Endodermal cell (in vitro differentiated cells): Measurements from ENCODE around the gene NDUFA7. TPM values are rescaled to one million over a fixed set of nuclear protein-coding genes. Genes with fewer than 3 reads are reported as not detected.

Experiments used
- DNase-seq: peaks from one replicate; pipeline ENCODE4 v3.0.0-alpha.2; 2017
- H3K27ac ChIP-seq: 2 replicates; pipeline ENCODE4 v1.5.1; 2013; ENCODE audit warnings: mild to moderate bottlenecking, low read depth, low read length, moderate library complexity
- H3K27me3 ChIP-seq: 2 replicates; pipeline ENCODE4 v1.6.1; 2013; ENCODE audit warnings: mild to moderate bottlenecking, low read length, moderate library complexity; ENCODE audit not compliant: insufficient read depth, control insufficient read depth, poor library complexity, severe bottlenecking
- H3K36me3 ChIP-seq: 2 replicates; pipeline ENCODE4 v1.7.0; 2013; ENCODE audit warnings: mild to moderate bottlenecking, low read length, moderate library complexity; ENCODE audit not compliant: control insufficient read depth, insufficient read depth
- H3K4me1 ChIP-seq: one replicate; pipeline ENCODE4 v1.7.0; 2013; ENCODE audit warnings: low read length; ENCODE audit not compliant: control insufficient read depth, insufficient read depth
- H3K4me3 ChIP-seq: 2 replicates; pipeline ENCODE4 v1.5.1; 2013; ENCODE audit warnings: mild to moderate bottlenecking, low read length, moderate library complexity
- H3K9ac ChIP-seq: 2 replicates; pipeline ENCODE4 v1.6.1; 2013; ENCODE audit warnings: mild to moderate bottlenecking, low read length, moderate library complexity; ENCODE audit not compliant: poor library complexity, severe bottlenecking; ENCODE audit errors: extremely low read depth
- H3K9me3 ChIP-seq: 2 replicates; pipeline ENCODE4 v1.6.1; 2013; ENCODE audit warnings: mild to moderate bottlenecking, low read length, moderate library complexity; ENCODE audit not compliant: control insufficient read depth
- H3K27ac Mint-ChIP-seq: 2 replicates; pipeline ENCODE4 v1.8.0; 2020; ENCODE audit warnings: mixed read lengths
- H3K27me3 Mint-ChIP-seq: 2 replicates; pipeline ENCODE4 v1.8.0; 2021; ENCODE audit warnings: mild to moderate bottlenecking, mixed read lengths; ENCODE audit not compliant: insufficient read depth
- H3K36me3 Mint-ChIP-seq: 2 replicates; pipeline ENCODE4 v1.8.0; 2020; ENCODE audit warnings: low read depth, mixed read lengths
- H3K4me1 Mint-ChIP-seq: 2 replicates; pipeline ENCODE4 v1.8.0; 2020; ENCODE audit warnings: mixed read lengths
- H3K4me3 Mint-ChIP-seq: 2 replicates; pipeline ENCODE4 v1.8.0; 2020; ENCODE audit warnings: mild to moderate bottlenecking, moderate library complexity, mixed read lengths
- H3K9me3 Mint-ChIP-seq: 2 replicates; pipeline ENCODE4 v1.8.0; 2020; ENCODE audit warnings: mild to moderate bottlenecking, mixed read lengths
- WGBS, 2 experiments: methylation state at CpG; one replicate each; pipeline versions ENCODE4 v1.1.5 to v1.1.7; 2013; ENCODE audit warnings: missing lambda C conversion rate in 2 of 2, mixed read lengths in 1 of 2; ENCODE audit not compliant: insufficient coverage in 1 of 2, insufficient read length in 1 of 2; 5-methylcytosine and 5-hydroxymethylcytosine counted together
- total RNA-seq, 2 donors: library from RNA; stranded (reverse); fragmentation: NEBNext Ultra II Directional in 1 of 2; extraction: Animal tissue kit (Norgen Biotek cat#: 25700) in 1 of 2; gene quantifications; 2 replicates in 1 of 2; 3 replicates in 1 of 2; pipeline ENCODE4 v1.2.1, GENCODE V29; 2021
- TF ChIP-seq, protein P1 (sequence below): fragments of 200-600 bp; sonication (generic); conservative IDR thresholded peaks from 2 replicates; pipeline ENCODE4 v1.5.0; 2021; ENCODE audit warnings: antibody characterized with exemption, mild to moderate bottlenecking

The NDUFA7 gene
- total RNA-seq, 2 donors from 2014 or later, result 75.7 to 86.2 TPM

DNA sequence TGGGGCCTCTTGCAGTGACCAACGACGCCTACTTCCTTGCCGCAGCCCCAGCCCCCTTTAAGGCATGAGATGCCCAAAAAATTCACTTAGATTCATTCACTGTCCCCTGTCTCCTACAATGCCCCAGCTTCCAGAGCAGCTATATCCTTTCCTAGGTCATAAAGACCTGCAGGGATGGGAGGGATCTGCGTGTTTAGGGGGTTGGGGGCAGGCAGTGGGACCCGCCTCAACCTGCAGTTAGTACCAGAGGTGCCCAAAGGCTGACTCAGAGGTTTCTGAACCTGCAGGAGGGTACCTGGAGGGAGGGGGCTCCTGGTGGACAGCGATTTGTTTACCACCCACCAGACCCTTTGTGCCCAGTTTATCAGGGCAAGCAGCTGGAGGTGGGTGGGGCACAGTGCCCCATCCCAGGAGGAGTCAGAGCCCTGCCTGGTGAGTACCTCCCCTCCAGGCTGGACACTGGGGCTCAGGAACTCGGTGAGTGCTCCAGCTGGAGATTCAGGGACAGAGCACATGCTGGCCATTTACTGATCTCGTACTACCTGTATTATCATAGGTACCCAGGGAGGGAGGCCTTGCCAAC lies 10.2 kb upstream of the NDUFA7 start:
- peaks cover 45% of the 10 kb centered on the region for H3K27me3 ChIP-seq
- Mint-ChIP-seq H3K4me3 (no peak overlapping the region), H3K27ac (no peak overlapping the region), H3K27me3 (peaks cover 65% of the 10 kb centered on the region), H3K4me1 (peaks cover 1% of the 10 kb centered on the region), H3K9me3 (peaks cover 7% of the 10 kb centered on the region), H3K36me3 (no peaks in the 10 kb centered on the region)
- H3K27ac ChIP-seq, result no peak overlapping the region
- peak; percentile 39 for DNase-seq
- no peak overlapping the region for H3K4me3 ChIP-seq
- H3K36me3 ChIP-seq, result no peaks in the 10 kb centered on the region
- TF ChIP-seq, protein P1, sequence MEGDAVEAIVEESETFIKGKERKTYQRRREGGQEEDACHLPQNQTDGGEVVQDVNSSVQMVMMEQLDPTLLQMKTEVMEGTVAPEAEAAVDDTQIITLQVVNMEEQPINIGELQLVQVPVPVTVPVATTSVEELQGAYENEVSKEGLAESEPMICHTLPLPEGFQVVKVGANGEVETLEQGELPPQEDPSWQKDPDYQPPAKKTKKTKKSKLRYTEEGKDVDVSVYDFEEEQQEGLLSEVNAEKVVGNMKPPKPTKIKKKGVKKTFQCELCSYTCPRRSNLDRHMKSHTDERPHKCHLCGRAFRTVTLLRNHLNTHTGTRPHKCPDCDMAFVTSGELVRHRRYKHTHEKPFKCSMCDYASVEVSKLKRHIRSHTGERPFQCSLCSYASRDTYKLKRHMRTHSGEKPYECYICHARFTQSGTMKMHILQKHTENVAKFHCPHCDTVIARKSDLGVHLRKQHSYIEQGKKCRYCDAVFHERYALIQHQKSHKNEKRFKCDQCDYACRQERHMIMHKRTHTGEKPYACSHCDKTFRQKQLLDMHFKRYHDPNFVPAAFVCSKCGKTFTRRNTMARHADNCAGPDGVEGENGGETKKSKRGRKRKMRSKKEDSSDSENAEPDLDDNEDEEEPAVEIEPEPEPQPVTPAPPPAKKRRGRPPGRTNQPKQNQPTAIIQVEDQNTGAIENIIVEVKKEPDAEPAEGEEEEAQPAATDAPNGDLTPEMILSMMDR, result no peak
- 67 to 84% methylated on average over 2 to 8 of the region's 8 CpGs for WGBS, 2 experiments
- no peak overlapping the region for H3K9ac ChIP-seq
- no peaks in the 10 kb centered on the region for H3K4me1 ChIP-seq
- H3K9me3 ChIP-seq, result no peaks in the 10 kb centered on the region

DNA sequence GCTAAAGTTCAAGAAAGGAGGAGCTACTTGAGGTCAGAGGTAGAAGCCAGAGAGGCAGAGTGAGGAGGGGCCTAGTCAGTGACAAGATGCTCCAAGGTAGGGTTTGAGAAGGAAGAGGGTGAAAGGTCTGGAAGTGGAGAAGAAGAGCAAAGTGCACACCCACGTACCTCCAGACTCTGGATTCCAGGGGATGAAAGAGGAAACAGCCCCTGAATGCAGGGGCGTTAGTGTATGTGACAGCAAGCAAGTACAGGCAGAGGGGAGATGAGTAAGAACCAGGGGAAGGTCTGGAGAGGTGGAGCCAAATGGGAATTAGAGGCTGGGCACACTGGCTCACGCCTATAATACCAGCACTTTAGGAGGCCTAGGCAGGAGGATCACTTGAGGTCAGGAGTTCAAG lies 8.8 kb upstream of the NDUFA7 start:
- Histone ChIP-seq H3K4me1 (no peaks in the 10 kb centered on the region), H3K36me3 (no peaks in the 10 kb centered on the region), H3K27me3 (peaks cover 34% of the 10 kb centered on the region), H3K9ac (no peak overlapping the region), H3K27ac (no peak overlapping the region), H3K4me3 (no peak overlapping the region), H3K9me3 (no peaks in the 10 kb centered on the region)
- no peaks in the 10 kb centered on the region for H3K36me3 Mint-ChIP-seq
- TF ChIP-seq, protein P1, result no peak
- no peak overlapping the region for H3K4me3 Mint-ChIP-seq
- peaks cover 9% of the 10 kb centered on the region for H3K9me3 Mint-ChIP-seq
- H3K27ac Mint-ChIP-seq, result no peak overlapping the region
- no peak for DNase-seq
- peaks cover 1% of the 10 kb centered on the region for H3K4me1 Mint-ChIP-seq
- peaks cover 56% of the 10 kb centered on the region for H3K27me3 Mint-ChIP-seq
- WGBS, 2 experiments, result 71 to 83% methylated on average over 3 of the region's 3 CpGs

DNA sequence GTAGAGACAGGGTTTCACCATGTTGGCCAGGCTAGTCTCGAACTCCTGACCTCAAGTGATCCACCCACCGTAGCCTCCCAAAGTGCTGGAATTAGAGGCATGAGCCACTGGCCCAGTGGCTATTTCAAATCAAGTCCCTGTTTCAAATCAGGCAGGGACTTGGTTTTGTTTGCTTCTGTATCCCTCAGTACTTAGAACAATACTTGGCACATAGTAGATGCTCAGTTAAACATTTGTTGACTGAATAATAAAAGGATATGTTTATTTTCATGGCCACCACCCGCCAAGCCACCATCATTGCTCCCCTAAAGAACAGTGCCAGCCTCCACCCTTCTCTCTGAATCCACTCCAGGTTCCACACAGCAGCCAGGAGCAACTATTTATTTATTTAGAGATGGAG lies 4.3 kb upstream of the NDUFA7 start:
- Mint-ChIP-seq H3K27ac (no peak overlapping the region), H3K4me1 (peaks cover 14% of the 10 kb centered on the region), H3K9me3 (peaks cover 9% of the 10 kb centered on the region), H3K4me3 (no peak overlapping the region), H3K36me3 (peaks cover 17% of the 10 kb centered on the region), H3K27me3 (peaks cover 20% of the 10 kb centered on the region)
- TF ChIP-seq, protein P1, result no peak
- H3K9me3 ChIP-seq, result no peaks in the 10 kb centered on the region
- WGBS, 2 experiments, result 90 to 100% methylated on average over 2 to 3 of the region's 3 CpGs
- no peak for DNase-seq
- H3K4me3 ChIP-seq, result no peak overlapping the region
- peaks cover 24% of the 10 kb centered on the region for H3K36me3 ChIP-seq
- peaks cover 6% of the 10 kb centered on the region for H3K4me1 ChIP-seq
- H3K9ac ChIP-seq, result no peak overlapping the region
- H3K27me3 ChIP-seq, result no peaks in the 10 kb centered on the region
- no peak overlapping the region for H3K27ac ChIP-seq
